ENCODE results near the gene FAM185A.
"Not testable (repeated sequence)": the region's sequence is repeated elsewhere in the genome, so short reads cannot be mapped to it uniquely, and the experiment has no call there.

- not testable (repeated sequence) for TF ChIP-seq POLR2A, POLR2AphosphoS5, EP300 (IDR thresholded peaks at IDR 0.05)
- TF ChIP-seq, protein P1, sequence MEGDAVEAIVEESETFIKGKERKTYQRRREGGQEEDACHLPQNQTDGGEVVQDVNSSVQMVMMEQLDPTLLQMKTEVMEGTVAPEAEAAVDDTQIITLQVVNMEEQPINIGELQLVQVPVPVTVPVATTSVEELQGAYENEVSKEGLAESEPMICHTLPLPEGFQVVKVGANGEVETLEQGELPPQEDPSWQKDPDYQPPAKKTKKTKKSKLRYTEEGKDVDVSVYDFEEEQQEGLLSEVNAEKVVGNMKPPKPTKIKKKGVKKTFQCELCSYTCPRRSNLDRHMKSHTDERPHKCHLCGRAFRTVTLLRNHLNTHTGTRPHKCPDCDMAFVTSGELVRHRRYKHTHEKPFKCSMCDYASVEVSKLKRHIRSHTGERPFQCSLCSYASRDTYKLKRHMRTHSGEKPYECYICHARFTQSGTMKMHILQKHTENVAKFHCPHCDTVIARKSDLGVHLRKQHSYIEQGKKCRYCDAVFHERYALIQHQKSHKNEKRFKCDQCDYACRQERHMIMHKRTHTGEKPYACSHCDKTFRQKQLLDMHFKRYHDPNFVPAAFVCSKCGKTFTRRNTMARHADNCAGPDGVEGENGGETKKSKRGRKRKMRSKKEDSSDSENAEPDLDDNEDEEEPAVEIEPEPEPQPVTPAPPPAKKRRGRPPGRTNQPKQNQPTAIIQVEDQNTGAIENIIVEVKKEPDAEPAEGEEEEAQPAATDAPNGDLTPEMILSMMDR (IDR thresholded peaks at IDR 0.05) = not testable (repeated sequence)
Observed at GRCh38 chr7:102791367-102791766, 42.6 kb downstream of the FAM185A start.

Measured in stomach (tissue), 4 donors.